Measurements from ENCODE around the gene EIF4B. TPM values are rescaled to one million over a fixed set of nuclear protein-coding genes. Genes with fewer than 3 reads are reported as not detected.

Gene EIF4B
- total and polyA plus RNA-seq, 2 of the 13 experiments (the other 11 are each of a cell fraction or from before 2014, with no cell fraction given), result 416 to 548 TPM

GRCh38 chr12:53005215-53005985 lies 856 bp upstream of the EIF4B start:
- peak overlapping the region; percentile 79 for H3K4me2 ChIP-seq (ENCODE audit: low read depth, low read length)
- ATAC-seq, result no peak
- H2AFZ ChIP-seq (ENCODE audit: low read length), result no peak overlapping the region
- FAIRE-seq, result peak; percentile 8
- peaks cover 35% of the 10 kb centered on the region for H4K20me1 ChIP-seq (ENCODE audit: insufficient read depth, low read length)
- no peak for DNase-seq (ENCODE audit: low spot score)
- peak overlapping the region; percentile 99 for H3K27ac ChIP-seq (ENCODE audit: extremely low read length, insufficient read depth, low read length)
- H3K36me3 ChIP-seq (replicated peaks in 1 of 2; ENCODE audit: control insufficient read depth in 1 of 2, insufficient read depth in 2 of 2, low read length in 2 of 2), result peaks cover 0 to 15% of the 10 kb centered on the region in 2 experiments; a peak in 3 of 5 replicates
- peak overlapping the region; percentile 82 for H3K9ac ChIP-seq (ENCODE audit: insufficient read depth, low read depth, low read length)
- in situ Hi-C loops (cut with HindIII; ENCODE audit: extremely low pct_ligation_motif_present, low pct_unique_long_range_greater_than_20kb), result no loop called here
- H3K4me1 ChIP-seq (ENCODE audit: insufficient read depth, low read length), result peaks cover 39% of the 10 kb centered on the region
- intact Hi-C loops (cut with micrococcal nuclease; ENCODE audit: unreplicated experiment), result no loop called here
- peak overlapping the region; percentile 89 to 93 (median 92) for H3K4me3 ChIP-seq (replicated peaks in 1 of 3; ENCODE audit: insufficient read depth in 1 of 3, low read depth in 2 of 3, low read length in 3 of 3)
- peaks cover 41% of the 10 kb centered on the region for H3K79me2 ChIP-seq (ENCODE audit: insufficient read depth, low read length)
- ChIA-PET POLR2A (interaction anchor here (0.7 to 4.0 kb wide), 32 partner anchors 11 to 316 kb away, joined by 3 to 159 read pairs (median 6); partner anchors contain the start of genes AAAS, CSAD, KRT18 and KRT8), CTCF (ENCODE audit: low intra/inter-chr PET ratio, low total read pairs) (interaction anchor here (1.7 kb wide), 1 partner anchor 25 kb away, joined by 5 read pairs; no protein-coding TSS in a partner anchor)
- TSS peak; percentile 88 for BruUV-seq (replicated peaks)
- no peaks in the 10 kb centered on the region for H3K9me3 ChIP-seq (ENCODE audit: low read length)
- no peaks in the 10 kb centered on the region; a peak in 1 of 5 replicates for H3K27me3 ChIP-seq (ENCODE audit: control insufficient read depth in 1 of 2, insufficient read depth in 2 of 2, low read length in 2 of 2)
- WGBS (ENCODE audit: low lambda C conversion rate), result 3% methylated on average over 27 of the region's 28 CpGs
- TF ChIP-seq JARID2 (CRISPR knock-in tag; IDR thresholded peaks at IDR 0.05; ENCODE audit: insufficient replicate concordance), result peak; percentile 21
- TF ChIP-seq, protein P1, sequence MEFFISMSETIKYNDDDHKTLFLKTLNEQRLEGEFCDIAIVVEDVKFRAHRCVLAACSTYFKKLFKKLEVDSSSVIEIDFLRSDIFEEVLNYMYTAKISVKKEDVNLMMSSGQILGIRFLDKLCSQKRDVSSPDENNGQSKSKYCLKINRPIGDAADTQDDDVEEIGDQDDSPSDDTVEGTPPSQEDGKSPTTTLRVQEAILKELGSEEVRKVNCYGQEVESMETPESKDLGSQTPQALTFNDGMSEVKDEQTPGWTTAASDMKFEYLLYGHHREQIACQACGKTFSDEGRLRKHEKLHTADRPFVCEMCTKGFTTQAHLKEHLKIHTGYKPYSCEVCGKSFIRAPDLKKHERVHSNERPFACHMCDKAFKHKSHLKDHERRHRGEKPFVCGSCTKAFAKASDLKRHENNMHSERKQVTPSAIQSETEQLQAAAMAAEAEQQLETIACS (CRISPR knock-in tag; IDR thresholded peaks at IDR 0.05), result 0 out of 2 replicates have a peak, but pooled peaks have one; percentile 26
- TF ChIP-seq ZNF776 (CRISPR knock-in tag; IDR thresholded peaks at IDR 0.05), result 0 out of 2 replicates have a peak, but pooled peaks have one; percentile 5
- no peak for TF ChIP-seq PHF21A (CRISPR knock-in tag; IDR thresholded peaks at IDR 0.05)
- TF ChIP-seq, protein P2, sequence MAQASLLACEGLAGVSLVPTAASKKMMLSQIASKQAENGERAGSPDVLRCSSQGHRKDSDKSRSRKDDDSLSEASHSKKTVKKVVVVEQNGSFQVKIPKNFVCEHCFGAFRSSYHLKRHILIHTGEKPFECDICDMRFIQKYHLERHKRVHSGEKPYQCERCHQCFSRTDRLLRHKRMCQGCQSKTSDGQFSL (CRISPR knock-in tag; IDR thresholded peaks at IDR 0.05), result peak; percentile 79
- TF ChIP-seq ZNF563 (CRISPR knock-in tag; IDR thresholded peaks at IDR 0.05), result peak; percentile 21; the same call in 1 of the 2 replicates
- TF ChIP-seq PRPF4 (IDR thresholded peaks at IDR 0.05; ENCODE audit: low read depth, low read length, poor library complexity, severe bottlenecking), result no peak
- peak in 1 of 2 experiments; percentile 48; a peak in 1 of 4 replicates for TF ChIP-seq MAFK (conservative IDR thresholded peaks at IDR 0.05 in 1 of 2, IDR thresholded peaks at IDR 0.05 in 1 of 2; ENCODE audit: low read length in 2 of 2)
- no peak for TF ChIP-seq DNMT3B (CRISPR knock-in tag; conservative IDR thresholded peaks at IDR 0.05)
- TF ChIP-seq, protein P3, sequence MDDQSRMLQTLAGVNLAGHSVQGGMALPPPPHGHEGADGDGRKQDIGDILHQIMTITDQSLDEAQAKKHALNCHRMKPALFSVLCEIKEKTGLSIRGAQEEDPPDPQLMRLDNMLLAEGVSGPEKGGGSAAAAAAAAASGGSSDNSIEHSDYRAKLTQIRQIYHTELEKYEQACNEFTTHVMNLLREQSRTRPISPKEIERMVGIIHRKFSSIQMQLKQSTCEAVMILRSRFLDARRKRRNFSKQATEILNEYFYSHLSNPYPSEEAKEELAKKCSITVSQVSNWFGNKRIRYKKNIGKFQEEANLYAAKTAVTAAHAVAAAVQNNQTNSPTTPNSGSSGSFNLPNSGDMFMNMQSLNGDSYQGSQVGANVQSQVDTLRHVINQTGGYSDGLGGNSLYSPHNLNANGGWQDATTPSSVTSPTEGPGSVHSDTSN (CRISPR knock-in tag; IDR thresholded peaks at IDR 0.05; ENCODE audit: borderline replicate concordance), result 0 out of 2 replicates have a peak, but pooled peaks have one; percentile 50
- 0 out of 2 replicates have a peak, but pooled peaks have one; percentile 57 for TF ChIP-seq CHD4 (IDR thresholded peaks at IDR 0.05; ENCODE audit: borderline replicate concordance, low read length)
- TF ChIP-seq ZNF543 (CRISPR knock-in tag; IDR thresholded peaks at IDR 0.05), result peak; percentile 68; the same call in 1 of the 2 replicates
- TF ChIP-seq, protein P4, sequence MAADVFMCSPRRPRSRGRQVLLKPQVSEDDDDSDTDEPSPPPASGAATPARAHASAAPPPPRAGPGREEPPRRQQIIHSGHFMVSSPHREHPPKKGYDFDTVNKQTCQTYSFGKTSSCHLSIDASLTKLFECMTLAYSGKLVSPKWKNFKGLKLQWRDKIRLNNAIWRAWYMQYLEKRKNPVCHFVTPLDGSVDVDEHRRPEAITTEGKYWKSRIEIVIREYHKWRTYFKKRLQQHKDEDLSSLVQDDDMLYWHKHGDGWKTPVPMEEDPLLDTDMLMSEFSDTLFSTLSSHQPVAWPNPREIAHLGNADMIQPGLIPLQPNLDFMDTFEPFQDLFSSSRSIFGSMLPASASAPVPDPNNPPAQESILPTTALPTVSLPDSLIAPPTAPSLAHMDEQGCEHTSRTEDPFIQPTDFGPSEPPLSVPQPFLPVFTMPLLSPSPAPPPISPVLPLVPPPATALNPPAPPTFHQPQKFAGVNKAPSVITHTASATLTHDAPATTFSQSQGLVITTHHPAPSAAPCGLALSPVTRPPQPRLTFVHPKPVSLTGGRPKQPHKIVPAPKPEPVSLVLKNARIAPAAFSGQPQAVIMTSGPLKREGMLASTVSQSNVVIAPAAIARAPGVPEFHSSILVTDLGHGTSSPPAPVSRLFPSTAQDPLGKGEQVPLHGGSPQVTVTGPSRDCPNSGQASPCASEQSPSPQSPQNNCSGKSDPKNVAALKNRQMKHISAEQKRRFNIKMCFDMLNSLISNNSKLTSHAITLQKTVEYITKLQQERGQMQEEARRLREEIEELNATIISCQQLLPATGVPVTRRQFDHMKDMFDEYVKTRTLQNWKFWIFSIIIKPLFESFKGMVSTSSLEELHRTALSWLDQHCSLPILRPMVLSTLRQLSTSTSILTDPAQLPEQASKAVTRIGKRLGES (CRISPR knock-in tag; IDR thresholded peaks at IDR 0.05; ENCODE audit: borderline replicate concordance), result 0 out of 2 replicates have a peak, but pooled peaks have one; percentile 16
- TF ChIP-seq ZNF232 (CRISPR knock-in tag; IDR thresholded peaks at IDR 0.05; ENCODE audit: borderline replicate concordance), result peak; percentile 36; the same call in 1 of the 2 replicates
- TF ChIP-seq SMAD1 (CRISPR knock-in tag; IDR thresholded peaks at IDR 0.05; ENCODE audit: borderline replicate concordance, low read depth), result 0 out of 2 replicates have a peak, but pooled peaks have one; percentile 3
- TF ChIP-seq ZEB1 (IDR thresholded peaks at IDR 0.05; ENCODE audit: insufficient replicate concordance, low read depth), result peak; percentile 12
